Measurements from ENCODE around the gene UBTD1. TPM values are rescaled to one million over a fixed set of nuclear protein-coding genes. Genes with fewer than 3 reads are reported as not detected.
"Not testable (repeated sequence)": the region's sequence is repeated elsewhere in the genome, so short reads cannot be mapped to it uniquely, and the experiment has no call there.

The UBTD1 gene
- total and polyA plus RNA-seq, 10 of the 15 experiments (the other 5 are each of a cell fraction or from before 2014, with no cell fraction given), result 0.04 to 1.5 (median 1.2) TPM; not detected in 1

DNA sequence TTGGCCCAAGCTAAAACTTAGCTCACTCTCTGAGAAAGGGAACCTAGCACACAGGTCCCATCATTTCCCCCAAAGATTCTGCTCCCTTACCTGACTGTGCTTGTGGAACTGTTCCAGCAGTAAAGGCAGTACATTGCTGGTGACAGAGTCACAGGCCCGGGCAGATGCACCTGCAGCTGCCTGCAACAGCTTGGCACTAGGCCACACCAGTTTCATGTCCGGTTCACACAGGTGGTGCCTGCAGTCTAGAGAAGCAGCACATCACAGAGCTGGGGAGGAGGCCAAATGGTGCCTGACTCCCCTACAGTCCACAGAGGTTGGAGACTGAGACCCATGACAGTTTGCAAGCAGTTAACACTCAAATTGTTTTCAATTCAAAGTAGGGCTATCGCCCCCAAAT, 30.6 kb upstream of the UBTD1 start:
- POLR2A ChIA-PET, result interaction anchor here (0.6 kb wide), 1 partner anchor 19 kb away, joined by 3 read pairs; no protein-coding TSS in a partner anchor

DNA sequence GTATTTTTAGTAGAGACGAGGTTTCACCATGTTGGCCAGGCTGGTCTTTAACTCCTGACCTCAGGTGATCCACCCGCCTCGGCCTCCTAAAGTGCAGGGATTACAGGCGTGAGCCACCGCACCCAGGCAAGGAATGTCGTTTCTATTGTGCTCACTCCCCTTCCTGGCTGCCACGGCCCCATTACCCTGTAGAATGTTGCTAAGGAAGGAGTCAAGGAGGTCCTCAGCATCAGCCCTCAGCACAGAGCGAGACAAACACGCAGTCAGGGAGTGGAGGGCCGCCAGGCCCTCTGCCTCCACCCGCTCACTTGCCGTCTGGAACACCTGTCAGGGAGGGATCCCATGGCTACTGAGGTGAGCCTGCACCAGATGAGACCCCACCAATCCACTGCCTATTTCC, 29.9 kb upstream of the UBTD1 start:
- POLR2A ChIA-PET; intact Hi-C loops (cut with micrococcal nuclease; ENCODE audit: unreplicated experiment); RAD21 ChIA-PET (ENCODE audit: unreplicated experiment); H3K4me1 ChIP-seq (ENCODE audit: control insufficient read depth, insufficient read depth, low read length); H4K20me1 ChIP-seq (ENCODE audit: control insufficient read depth, insufficient read depth); H3K9ac ChIP-seq (ENCODE audit: control insufficient read depth, insufficient read depth, low read length); H3K27me3 ChIP-seq (replicated peaks in 1 of 2; ENCODE audit: control insufficient read depth in 2 of 2, insufficient read depth in 2 of 2, low read length in 1 of 2); ATAC-seq; SMC1A ChIA-PET (ENCODE audit: uncharacterized antibody, unreplicated experiment); H3K27ac ChIP-seq (ENCODE audit: control insufficient read depth, insufficient read depth); H3K79me2 ChIP-seq (ENCODE audit: control insufficient read depth, insufficient read depth, low read length); H3K9me3 ChIP-seq (replicated peaks; ENCODE audit: control insufficient read depth, insufficient read depth, low read length); DNase-seq (ENCODE audit: low read depth, low spot score); H2AFZ ChIP-seq (ENCODE audit: control insufficient read depth, low read depth, low read length); BruUV-seq (replicated peaks); FAIRE-seq; H3K4me2 ChIP-seq (ENCODE audit: control insufficient read depth, insufficient read depth); in situ Hi-C loops (cut with MboI); H3K4me3 ChIP-seq: not testable (repeated sequence)
- peaks cover 20 to 32% of the 10 kb centered on the region in 2 experiments for H3K36me3 ChIP-seq (ENCODE audit: control insufficient read depth in 2 of 2, insufficient read depth in 2 of 2, low read length in 1 of 2)
- WGBS (ENCODE audit: insufficient coverage, insufficient replicate concordance, low lambda C conversion rate, missing lambda C conversion rate), result over 99% methylated on average over 12 of the region's 12 CpGs
- CTCF ChIA-PET, result interaction anchor here (5.7 kb wide), 1 partner anchor 84 kb away, joined by 34 read pairs; no protein-coding TSS in a partner anchor

More for the DNA sequence above, 30.6 kb upstream of the UBTD1 start:
- in situ Hi-C loops (cut with MboI), result no loop called here
- H2AFZ ChIP-seq (ENCODE audit: control insufficient read depth, low read depth, low read length), result no peak overlapping the region
- H3K4me1 ChIP-seq (ENCODE audit: control insufficient read depth, insufficient read depth, low read length), result no peaks in the 10 kb centered on the region
- H3K4me3 ChIP-seq, result no peak overlapping the region
- intact Hi-C loops (cut with micrococcal nuclease; ENCODE audit: unreplicated experiment), result no loop called here
- no peak overlapping the region for H3K9ac ChIP-seq (ENCODE audit: control insufficient read depth, insufficient read depth, low read length)
- H3K27ac ChIP-seq (ENCODE audit: control insufficient read depth, insufficient read depth), result no peak overlapping the region
- BruUV-seq (replicated peaks), result no TSS peak
- FAIRE-seq (no peak), DNase-seq (ENCODE audit: low read depth, low spot score) (peak; percentile 7), ATAC-seq (peak; percentile 47; the same call in 2 of the 3 replicates)
- H3K36me3 ChIP-seq (ENCODE audit: control insufficient read depth in 2 of 2, insufficient read depth in 2 of 2, low read length in 1 of 2), result peaks cover 19 to 35% of the 10 kb centered on the region in 2 experiments
- CTCF ChIA-PET, result interaction anchor here (0.6 to 5.7 kb wide), 4 partner anchors 11 to 701 kb away, joined by 3 to 34 read pairs (median 10); no protein-coding TSS in a partner anchor
- no peaks in the 10 kb centered on the region for H4K20me1 ChIP-seq (ENCODE audit: control insufficient read depth, insufficient read depth)
- H3K27me3 ChIP-seq (replicated peaks in 1 of 2; ENCODE audit: control insufficient read depth in 2 of 2, insufficient read depth in 2 of 2, low read length in 1 of 2), result no peaks in the 10 kb centered on the region
- 86% methylated on average over 3 of the region's 3 CpGs for WGBS (ENCODE audit: insufficient coverage, insufficient replicate concordance, low lambda C conversion rate, missing lambda C conversion rate)
- RAD21 ChIA-PET (ENCODE audit: unreplicated experiment), result no interaction called here
- no peaks in the 10 kb centered on the region for H3K79me2 ChIP-seq (ENCODE audit: control insufficient read depth, insufficient read depth, low read length)
- H3K4me2 ChIP-seq (ENCODE audit: control insufficient read depth, insufficient read depth), result no peak overlapping the region
- TF ChIP-seq POLR2A (IDR thresholded peaks at IDR 0.05; ENCODE audit: low read depth, low read length), result 0 out of 2 replicates have a peak, but pooled peaks have one; percentile 16
- no peak for TF ChIP-seq CHD2 (IDR thresholded peaks at IDR 0.05; ENCODE audit: borderline replicate concordance, low read depth, low read length)
- no peaks in the 10 kb centered on the region for H3K9me3 ChIP-seq (replicated peaks; ENCODE audit: control insufficient read depth, insufficient read depth, low read length)
- SMC1A ChIA-PET (ENCODE audit: uncharacterized antibody, unreplicated experiment), result interaction anchor here (1.3 kb wide), 1 partner anchor 144 kb away, joined by 3 read pairs; no protein-coding TSS in a partner anchor

Data from GM12878 (cell line).